K562 (cell line): ENCODE data around the gene ZMIZ1. TPM values are rescaled to one million over a fixed set of nuclear protein-coding genes. Genes with fewer than 3 reads are reported as not detected.

Source experiments
- ATAC-seq: fragments of 200-7000 bp; cut with Tn5 transposase; 3 replicates; pipeline ENCODE4 v1.9.1; 2020; ENCODE audit warnings: moderate library complexity
- BruUV-seq: library from RNA; stranded (reverse); fragments of 400-500 nt; replicated peaks from 2 replicates; lab custom pipeline; 2021; lab: Mats Ljungman, UMichigan
- CTCF ChIA-PET: fragments of 300-600 bp; formaldehyde crosslinking; extraction: SDS; loops from one replicate; lab custom pipeline; 2021; ENCODE audit warnings: low intra/inter-chr PET ratio; lab: Yijun Ruan, JAX
- POLR2A ChIA-PET: fragments of 300-600, 350-650 bp; sonication (Branson Sonifier 250); formaldehyde crosslinking; extraction: SDS; loops from one replicate; lab custom pipeline; 2021; ENCODE audit warnings: antibody characterized with exemption, inconsistent platforms; lab: Yijun Ruan, JAX
- DNase-seq, 4 experiments: peaks; one replicate each; pipeline versions ENCODE4 v3.0.0 to v3.0.0-alpha.2; 2011 to 2018; ENCODE audit warnings: low spot score in 3 of 4, mixed read lengths in 3 of 4; ENCODE audit errors: extremely low read depth in 1 of 4
- FAIRE-seq: peaks from 2 replicates; lab custom pipeline; 2011; peaks lifted over from hg19 to GRCh38; lab: Jason Lieb, UNC
- H2AFZ ChIP-seq: 2 replicates; pipeline ENCODE4 v1.6.0; 2011; ENCODE audit warnings: low read depth, low read length, control low read depth, inconsistent platforms
- H3K27ac ChIP-seq: fragments of 200-600 bp; 3 replicates; pipeline ENCODE4 v1.8.0; 2011; ENCODE audit warnings: low read depth, mild to moderate bottlenecking, control low read depth, inconsistent platforms, low read length, moderate library complexity, mixed read lengths; ENCODE audit errors: extremely low read depth
- H3K27me3 ChIP-seq, 2 experiments: fragments of 300-600 bp in 1 of 2; 2 replicates in 1 of 2; 3 replicates in 1 of 2; pipeline versions ENCODE4 v1.6.0 to v1.8.0; 2011; ENCODE audit warnings: inconsistent platforms in 2 of 2, low read length in 2 of 2, mild to moderate bottlenecking in 1 of 2, mixed read lengths in 1 of 2, moderate library complexity in 1 of 2; ENCODE audit not compliant: control insufficient read depth in 2 of 2, insufficient read depth in 2 of 2
- H3K36me3 ChIP-seq: fragments of 300-600 bp; 3 replicates; pipeline ENCODE4 v1.8.0; 2011; ENCODE audit warnings: mild to moderate bottlenecking, low read length, inconsistent platforms; ENCODE audit not compliant: control insufficient read depth, insufficient read depth
- H3K4me1 ChIP-seq, 2 experiments: fragments of 200-600 bp in 1 of 2; replicated peaks in 1 of 2; 2 replicates in 1 of 2; 3 replicates in 1 of 2; pipeline versions ENCODE4 v1.5.1 to v1.8.0; 2011; ENCODE audit warnings: inconsistent platforms in 2 of 2, low read length in 2 of 2, mild to moderate bottlenecking in 1 of 2, mixed read lengths in 1 of 2, moderate library complexity in 1 of 2; ENCODE audit not compliant: control insufficient read depth in 2 of 2, insufficient read depth in 2 of 2
- H3K4me2 ChIP-seq: 2 replicates; pipeline ENCODE4 v1.6.1; 2011; ENCODE audit warnings: low read length, control low read depth, inconsistent platforms, mixed read lengths; ENCODE audit not compliant: insufficient read depth
- H3K4me3 ChIP-seq: fragments of 200-600 bp; sonication (generic), shearing (Covaris generic); 2 replicates; pipeline ENCODE4 v1.5.1; 2016; ENCODE audit warnings: control low read depth, inconsistent platforms
- H3K79me2 ChIP-seq: fragments of 200-600 bp; 3 replicates; pipeline ENCODE4 v1.8.0; 2011; ENCODE audit warnings: low read length, inconsistent platforms; ENCODE audit not compliant: control insufficient read depth, insufficient read depth
- H3K9ac ChIP-seq, 2 experiments: 2 replicates each; pipeline versions ENCODE4 v1.6.0 to v1.6.1; 2011; ENCODE audit warnings: low read depth in 2 of 2, low read length in 2 of 2, control low read depth in 1 of 2, inconsistent platforms in 1 of 2, mild to moderate bottlenecking in 1 of 2, mixed read lengths in 1 of 2; ENCODE audit not compliant: insufficient read depth in 1 of 2
- H3K9me1 ChIP-seq: one replicate; pipeline ENCODE4 v1.6.0; 2011; ENCODE audit warnings: inconsistent platforms, mild to moderate bottlenecking, low read length, moderate library complexity; ENCODE audit not compliant: control insufficient read depth, insufficient read depth
- H3K9me3 ChIP-seq: replicated peaks from 2 replicates; pipeline ENCODE4 v1.5.1; 2011; ENCODE audit warnings: low read depth, low read length, inconsistent platforms; ENCODE audit not compliant: control insufficient read depth, insufficient read depth
- H4K20me1 ChIP-seq: replicated peaks from 2 replicates; pipeline ENCODE4 v1.6.1; 2011; ENCODE audit warnings: low read length, inconsistent platforms, mixed read lengths; ENCODE audit not compliant: control insufficient read depth, insufficient read depth
- CTCF ChIP-seq, 3 experiments: IDR thresholded peaks in 2 of 3; conservative IDR thresholded peaks in 1 of 3; 2 replicates each; pipeline ENCODE4 v1.5.1; 2011 to 2012; ENCODE audit warnings: low read length in 3 of 3, mild to moderate bottlenecking in 3 of 3, control low read depth in 2 of 3, improper control_type of control experiment in 1 of 3, inconsistent platforms in 1 of 3, low read depth in 1 of 3, mixed read lengths in 1 of 3, moderate library complexity in 1 of 3; ENCODE audit not compliant: insufficient read depth in 2 of 3
- HDAC1 ChIP-seq, 2 experiments: fragments of 450-650 bp; IDR thresholded peaks; 2 replicates each; pipeline ENCODE4 v1.6.1; 2016 to 2017; ENCODE audit warnings: inconsistent platforms in 1 of 2, mild to moderate bottlenecking in 1 of 2, moderate library complexity in 1 of 2
- HDAC2 ChIP-seq: fragments of 450-650 bp; IDR thresholded peaks from 2 replicates; pipeline ENCODE4 v1.6.1; 2016; ENCODE audit warnings: mild to moderate bottlenecking
- L3MBTL2 ChIP-seq: fragments of 450-650 bp; IDR thresholded peaks from 2 replicates; pipeline ENCODE4 v1.6.1; 2016; ENCODE audit warnings: mild to moderate bottlenecking, moderate library complexity
- MCM3 ChIP-seq: fragments of 450-650 bp; IDR thresholded peaks from 2 replicates; pipeline ENCODE4 v1.6.1; 2016
- MNT ChIP-seq, 2 experiments: fragments of 450-650 bp; conservative IDR thresholded peaks; 2 replicates each; pipeline ENCODE4 v1.6.1; 2017; ENCODE audit warnings: mild to moderate bottlenecking in 2 of 2, moderate library complexity in 2 of 2
- PURB ChIP-seq: sonication (generic); formaldehyde crosslinking; IDR thresholded peaks from 2 replicates; pipeline ENCODE4 v1.9.0; 2021; ENCODE audit warnings: low read depth, mild to moderate bottlenecking, missing genetic modification reagents
- SRSF3 ChIP-seq: fragments of 200-400 bp; formaldehyde crosslinking; IDR thresholded peaks from 2 replicates; pipeline ENCODE4 v1.6.1; 2016; ENCODE audit warnings: mild to moderate bottlenecking, low read length, moderate library complexity; ENCODE audit not compliant: insufficient read depth
- WGBS: fragments of 100-300 bp; shearing (Covaris generic); methylation state at CpG from one replicate; pipeline ENCODE4 v1.1.6; 2016; ENCODE audit warnings: low coverage, mixed read lengths; ENCODE audit not compliant: insufficient coverage; ENCODE audit errors: missing lambda C conversion rate; 5-methylcytosine and 5-hydroxymethylcytosine counted together
- in situ Hi-C: fragments of 300-500 bp; cut with MboI; formaldehyde crosslinking; loops from 4 replicates; pipeline ENCODE4 v1.15.0; 2018; ENCODE audit warnings: inconsistent platforms, mixed read lengths
- intact Hi-C: fragments of 100-400 bp; cut with micrococcal nuclease; formaldehyde crosslinking; loops from 2 replicates; pipeline ENCODE4 v1.14.2; 2022
- polyA plus RNA-seq, 8 experiments: library from polyadenylated mRNA; depleted of rRNA in 4 of 8; stranded (reverse) in 5 of 8; unstranded in 3 of 8; fragments of >200 nt; fragmentation: Nextera tagmentation in 2 of 8; fragmentation: Illumina TruSeq in 1 of 8; extraction: Ambion mirVana in 2 of 8; extraction: Trizol in 1 of 8; gene quantifications; 2 replicates each; pipeline versions ENCODE4 v1.2.1 to v1.2.3, GENCODE V29; 2011 to 2014; ENCODE audit warnings: inconsistent platforms in 1 of 8, missing spikeins in 1 of 8
- total RNA-seq, 7 experiments: library from RNA; depleted of rRNA in 6 of 7; stranded (reverse); fragments of >200 nt in 6 of 7; fragmentation: Illumina TruSeq in 2 of 7; extraction: Trizol in 2 of 7; gene quantifications; 2 replicates each; pipeline versions ENCODE4 v1.2.1 to v1.2.3, GENCODE V29; 2011 to 2021; ENCODE audit warnings: low replicate concordance in 1 of 7

The ZMIZ1 gene
- total and polyA plus RNA-seq, 9 of the 15 experiments (the other 6 are each of a cell fraction or from before 2014, with no cell fraction given): 1.0 to 37.3 (median 4.3) TPM

- Histone ChIP-seq H3K27me3 (no peaks in the 10 kb centered on the region), H4K20me1 (peaks cover 33% of the 10 kb centered on the region), H3K4me1 (peaks cover 0 to 7% of the 10 kb centered on the region in 2 experiments; a peak in 1 of 5 replicates), H3K4me2 (no peak overlapping the region), H3K27ac (no peak overlapping the region), H2AFZ (no peak overlapping the region), H3K36me3 (no peaks in the 10 kb centered on the region), H3K4me3 (no peak overlapping the region), H3K9ac (peak overlapping the region in 1 of 2 experiments; percentile 43; a peak in 1 of 4 replicates), H3K9me3 (no peaks in the 10 kb centered on the region), H3K79me2 (no peaks in the 10 kb centered on the region), H3K9me1 (no peaks in the 10 kb centered on the region)
- BruUV-seq: no TSS peak
- FAIRE-seq (no peak), DNase-seq (no peak), ATAC-seq (no peak; the same call in 2 of the 3 replicates)
- POLR2A ChIA-PET: interaction anchor here (0.6 to 1.6 kb wide), 4 partner anchors 8 to 23 kb away, joined by 3 to 5 read pairs (median 3); no protein-coding TSS in a partner anchor
- CTCF ChIA-PET: no interaction called here
- intact Hi-C loops (no loop called here), in situ Hi-C loops (no loop called here)
- no peak for TF ChIP-seq HDAC1 (IDR thresholded peaks at IDR 0.05)
- TF ChIP-seq MNT (conservative IDR thresholded peaks at IDR 0.05): no peak
- TF ChIP-seq L3MBTL2: no peak
- TF ChIP-seq CTCF (IDR thresholded peaks at IDR 0.05 in 2 of 3, conservative IDR thresholded peaks at IDR 0.05 in 1 of 3; ENCODE audit: insufficient read depth in 2 of 3, low read depth in 1 of 3, low read length in 3 of 3): no peak
- TF ChIP-seq MCM3: no peak
- no peak for TF ChIP-seq SRSF3
- no peak for TF ChIP-seq PURB (CRISPR knock-in tag)
- no peak for TF ChIP-seq HDAC2
- WGBS: 71% methylated on average over 24 of the region's 24 CpGs
These were observed 192.3 kb downstream of the ZMIZ1 start for GRCh38 chr10:79260811-79261740.
